Measurements from ENCODE around the gene EBF3. TPM values are rescaled to one million over a fixed set of nuclear protein-coding genes. Genes with fewer than 3 reads are reported as not detected.

EBF3 gene
- total and polyA plus RNA-seq, 2 experiments from 2014 or later: 0.27 to 0.49 TPM

- H3K9me3 Mint-ChIP-seq: no peaks in the 10 kb centered on the region; the same call in 2 of the 3 replicates
- no peak overlapping the region for H3K4me3 Mint-ChIP-seq
- Histone ChIP-seq H4K20me1 (replicated peaks; ENCODE audit: insufficient read depth) (no peaks in the 10 kb centered on the region), H3K36me3 (ENCODE audit: insufficient read depth) (no peaks in the 10 kb centered on the region), H3K79me2 (replicated peaks; ENCODE audit: insufficient read depth) (no peaks in the 10 kb centered on the region), H3F3A (replicated peaks; ENCODE audit: low read depth) (no peaks in the 10 kb centered on the region), H3K9me2 (ENCODE audit: insufficient read depth) (peaks cover 4% of the 10 kb centered on the region; the same call in 1 of the 2 replicates), H3K4me1 (ENCODE audit: insufficient read depth) (peaks cover 5% of the 10 kb centered on the region; the same call in 1 of the 2 replicates), H3K27ac (ENCODE audit: low read depth) (no peak overlapping the region), H3K4me3 (no peak overlapping the region), H2AFZ (no peak overlapping the region), H3K4me2 (no peak overlapping the region), H3K27me3 (ENCODE audit: insufficient read depth) (no peaks in the 10 kb centered on the region)
- H3K27me3 Mint-ChIP-seq (ENCODE audit: insufficient read depth, low read depth, poor library complexity): peaks cover 3% of the 10 kb centered on the region
- H3K36me3 Mint-ChIP-seq (ENCODE audit: low read depth): no peaks in the 10 kb centered on the region
- ATAC-seq (no peak), DNase-seq (ENCODE audit: low spot score) (no peak)
- peaks cover 15% of the 10 kb centered on the region; the same call in 2 of the 3 replicates for H3K4me1 Mint-ChIP-seq
- H3K27ac Mint-ChIP-seq: no peak overlapping the region
- TF ChIP-seq POLR2AphosphoS5 (IDR thresholded peaks at IDR 0.05; ENCODE audit: low read depth) (no peak), ZNF462 (CRISPR knock-in tag; IDR thresholded peaks at IDR 0.05) (no peak)
These were observed 55.0 kb downstream of the EBF3 start for GRCh38 chr10:129909080-129909479.

- Histone ChIP-seq H3K4me3 (no peak overlapping the region), H3F3A (replicated peaks; ENCODE audit: low read depth) (no peaks in the 10 kb centered on the region), H4K20me1 (replicated peaks; ENCODE audit: insufficient read depth) (no peaks in the 10 kb centered on the region), H3K4me1 (ENCODE audit: insufficient read depth) (peaks cover 5% of the 10 kb centered on the region; the same call in 1 of the 2 replicates), H3K36me3 (ENCODE audit: insufficient read depth) (no peaks in the 10 kb centered on the region), H3K27me3 (ENCODE audit: insufficient read depth) (no peaks in the 10 kb centered on the region), H3K79me2 (replicated peaks; ENCODE audit: insufficient read depth) (no peaks in the 10 kb centered on the region), H3K27ac (ENCODE audit: low read depth) (no peak overlapping the region), H3K4me2 (no peak overlapping the region), H3K9me2 (ENCODE audit: insufficient read depth) (peaks cover 5% of the 10 kb centered on the region; the same call in 1 of the 2 replicates), H2AFZ (peak overlapping the region; percentile 80)
- H3K36me3 Mint-ChIP-seq (ENCODE audit: low read depth): no peaks in the 10 kb centered on the region
- H3K27me3 Mint-ChIP-seq (ENCODE audit: insufficient read depth, low read depth, poor library complexity): peaks cover 3% of the 10 kb centered on the region
- ATAC-seq: no peak
- no peak overlapping the region for H3K27ac Mint-ChIP-seq
- DNase-seq (ENCODE audit: low spot score): no peak
- no peaks in the 10 kb centered on the region; the same call in 2 of the 3 replicates for H3K9me3 Mint-ChIP-seq
- H3K4me1 Mint-ChIP-seq: peaks cover 15% of the 10 kb centered on the region; the same call in 2 of the 3 replicates
- H3K4me3 Mint-ChIP-seq: no peak overlapping the region
- TF ChIP-seq ZNF331 (CRISPR knock-in tag; IDR thresholded peaks at IDR 0.05; ENCODE audit: low read depth) (no peak), REST (IDR thresholded peaks at IDR 0.05; ENCODE audit: unreplicated experiment) (no peak), JUNB (IDR thresholded peaks at IDR 0.05; ENCODE audit: unreplicated experiment) (no peak), NANOG (IDR thresholded peaks at IDR 0.05; ENCODE audit: borderline replicate concordance) (no peak), EZH2 (IDR thresholded peaks at IDR 0.05; ENCODE audit: low read depth, unreplicated experiment) (no peak), CREB1 (CRISPR knock-in tag; IDR thresholded peaks at IDR 0.05; ENCODE audit: low read depth) (no peak), ETS1 (IDR thresholded peaks at IDR 0.05) (no peak), POLR2AphosphoS5 (IDR thresholded peaks at IDR 0.05; ENCODE audit: low read depth) (no peak), EZH2phosphoT487 (IDR thresholded peaks at IDR 0.05; ENCODE audit: unreplicated experiment) (no peak), STAT1 (IDR thresholded peaks at IDR 0.05; ENCODE audit: unreplicated experiment) (no peak)
These were observed 55.7 kb downstream of the EBF3 start for GRCh38 chr10:129908406-129908805.
